ENCODE data around the gene RSPH9.

Gene RSPH9

GRCh38 chr6:43714311-43715055 is 69.6 kb downstream of the RSPH9 start:
- FAIRE-seq = no peak

- no peak for FAIRE-seq
Observed at GRCh38 chr6:43715056-43715788, 70.4 kb downstream of the RSPH9 start.

- FAIRE-seq = no peak
Observed at GRCh38 chr6:43716099-43716498, 71.3 kb downstream of the RSPH9 start.

- FAIRE-seq = no peak
Observed at GRCh38 chr6:43717389-43717788, 72.6 kb downstream of the RSPH9 start.

- no peak for FAIRE-seq
Observed at GRCh38 chr6:43717822-43718221, 73.0 kb downstream of the RSPH9 start.

- no peak for FAIRE-seq
Observed at GRCh38 chr6:43718387-43719105, 73.7 kb downstream of the RSPH9 start.

- no peak for FAIRE-seq
Observed at GRCh38 chr6:43719511-43719910, 74.7 kb downstream of the RSPH9 start.

GRCh38 chr6:43720999-43721398 is 76.2 kb downstream of the RSPH9 start:
- FAIRE-seq = no peak

Data from TTC549 (cell line).